ENCODE measurements around the gene CNKSR3. TPM values are rescaled to one million over a fixed set of nuclear protein-coding genes. Genes with fewer than 3 reads are reported as not detected.

CNKSR3 gene
- total RNA-seq, 4 donors from 2014 or later: 10.4 to 23.9 (median 19.6) TPM

DNA sequence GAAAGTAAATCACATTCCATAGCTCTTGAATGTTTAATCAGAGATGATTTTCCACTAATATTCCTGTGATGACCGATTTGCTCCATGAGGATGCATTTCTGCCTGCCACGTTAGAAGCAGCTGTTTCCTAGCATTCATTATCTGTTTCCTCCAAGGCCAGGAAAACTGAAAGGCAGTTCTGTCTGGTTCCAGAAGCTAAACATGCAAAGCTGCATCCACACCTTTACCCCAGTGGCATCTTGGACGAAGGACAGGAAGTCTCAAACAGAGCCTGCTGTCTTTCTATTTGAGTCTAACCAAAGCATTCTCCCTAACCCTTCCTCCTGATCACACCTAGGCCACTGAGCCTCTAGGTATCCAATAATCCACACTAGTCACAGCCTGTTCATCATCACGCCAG, 27.6 kb downstream of the CNKSR3 start:
- WGBS: 25% methylated on average over 4 of the region's 4 CpGs
- intact Hi-C loops (cut with DNase I): no loop called here
- Histone ChIP-seq H3K4me3 (no peak overlapping the region), H3K9me3 (no peaks in the 10 kb centered on the region), H3K27ac (replicated peaks in 1 of 4) (peak overlapping the region; percentile 52 to 81 (median 76)), H3K4me1 (peaks cover 41 to 91% (median 78%) of the 10 kb centered on the region in 4 donors), H3K36me3 (no peaks in the 10 kb centered on the region), H3K27me3 (no peaks in the 10 kb centered on the region)
- no peak for DNase-seq (ENCODE audit: extremely low spot score)
- TF ChIP-seq POLR2A (IDR thresholded peaks at IDR 0.05; ENCODE audit: low read depth) (no peak), POLR2AphosphoS5 (IDR thresholded peaks at IDR 0.05) (peak; percentile 63 to 66)

DNA sequence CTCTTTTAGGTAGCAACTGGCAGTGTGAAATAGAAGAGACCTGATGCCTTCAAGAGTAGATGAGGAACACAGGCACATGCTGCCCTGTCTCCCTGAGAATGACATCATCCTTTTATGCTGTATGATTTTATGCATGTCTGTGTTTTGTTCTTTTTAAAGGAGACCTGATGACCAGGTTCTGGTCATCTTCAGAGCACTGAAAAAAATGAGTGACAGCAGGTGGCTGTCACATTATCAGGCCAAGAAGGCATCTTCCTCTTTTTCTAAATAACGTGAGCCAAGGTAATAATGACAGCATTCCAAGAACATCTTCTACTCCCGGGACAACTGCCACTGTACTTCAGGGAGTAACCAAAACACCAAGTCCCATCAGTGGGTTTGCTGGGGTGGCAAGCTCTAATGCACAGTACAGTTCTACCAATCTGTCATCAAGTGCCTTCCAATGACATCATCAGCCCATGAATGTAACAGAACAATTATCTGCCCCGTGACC, 28.9 kb downstream of the CNKSR3 start:
- H3K27ac ChIP-seq (replicated peaks in 1 of 4): peak overlapping the region; percentile 52 to 81 (median 76)
- TF ChIP-seq, protein P1, sequence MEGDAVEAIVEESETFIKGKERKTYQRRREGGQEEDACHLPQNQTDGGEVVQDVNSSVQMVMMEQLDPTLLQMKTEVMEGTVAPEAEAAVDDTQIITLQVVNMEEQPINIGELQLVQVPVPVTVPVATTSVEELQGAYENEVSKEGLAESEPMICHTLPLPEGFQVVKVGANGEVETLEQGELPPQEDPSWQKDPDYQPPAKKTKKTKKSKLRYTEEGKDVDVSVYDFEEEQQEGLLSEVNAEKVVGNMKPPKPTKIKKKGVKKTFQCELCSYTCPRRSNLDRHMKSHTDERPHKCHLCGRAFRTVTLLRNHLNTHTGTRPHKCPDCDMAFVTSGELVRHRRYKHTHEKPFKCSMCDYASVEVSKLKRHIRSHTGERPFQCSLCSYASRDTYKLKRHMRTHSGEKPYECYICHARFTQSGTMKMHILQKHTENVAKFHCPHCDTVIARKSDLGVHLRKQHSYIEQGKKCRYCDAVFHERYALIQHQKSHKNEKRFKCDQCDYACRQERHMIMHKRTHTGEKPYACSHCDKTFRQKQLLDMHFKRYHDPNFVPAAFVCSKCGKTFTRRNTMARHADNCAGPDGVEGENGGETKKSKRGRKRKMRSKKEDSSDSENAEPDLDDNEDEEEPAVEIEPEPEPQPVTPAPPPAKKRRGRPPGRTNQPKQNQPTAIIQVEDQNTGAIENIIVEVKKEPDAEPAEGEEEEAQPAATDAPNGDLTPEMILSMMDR (IDR thresholded peaks at IDR 0.05): no peak
- TF ChIP-seq EP300 (IDR thresholded peaks at IDR 0.05) (no peak), POLR2A (IDR thresholded peaks at IDR 0.05; ENCODE audit: low read depth) (no peak), POLR2AphosphoS5 (IDR thresholded peaks at IDR 0.05) (no peak)
- DNase-seq (ENCODE audit: extremely low spot score): no peak
- H3K9me3 ChIP-seq: no peaks in the 10 kb centered on the region
- H3K4me1 ChIP-seq: peaks cover 34 to 91% (median 73%) of the 10 kb centered on the region in 4 donors
- intact Hi-C loops (cut with DNase I): no loop called here
- H3K4me3 ChIP-seq: no peak overlapping the region
- WGBS: 43% methylated on average over 3 of the region's 3 CpGs
- no peaks in the 10 kb centered on the region for H3K36me3 ChIP-seq
- H3K27me3 ChIP-seq: no peaks in the 10 kb centered on the region

DNA sequence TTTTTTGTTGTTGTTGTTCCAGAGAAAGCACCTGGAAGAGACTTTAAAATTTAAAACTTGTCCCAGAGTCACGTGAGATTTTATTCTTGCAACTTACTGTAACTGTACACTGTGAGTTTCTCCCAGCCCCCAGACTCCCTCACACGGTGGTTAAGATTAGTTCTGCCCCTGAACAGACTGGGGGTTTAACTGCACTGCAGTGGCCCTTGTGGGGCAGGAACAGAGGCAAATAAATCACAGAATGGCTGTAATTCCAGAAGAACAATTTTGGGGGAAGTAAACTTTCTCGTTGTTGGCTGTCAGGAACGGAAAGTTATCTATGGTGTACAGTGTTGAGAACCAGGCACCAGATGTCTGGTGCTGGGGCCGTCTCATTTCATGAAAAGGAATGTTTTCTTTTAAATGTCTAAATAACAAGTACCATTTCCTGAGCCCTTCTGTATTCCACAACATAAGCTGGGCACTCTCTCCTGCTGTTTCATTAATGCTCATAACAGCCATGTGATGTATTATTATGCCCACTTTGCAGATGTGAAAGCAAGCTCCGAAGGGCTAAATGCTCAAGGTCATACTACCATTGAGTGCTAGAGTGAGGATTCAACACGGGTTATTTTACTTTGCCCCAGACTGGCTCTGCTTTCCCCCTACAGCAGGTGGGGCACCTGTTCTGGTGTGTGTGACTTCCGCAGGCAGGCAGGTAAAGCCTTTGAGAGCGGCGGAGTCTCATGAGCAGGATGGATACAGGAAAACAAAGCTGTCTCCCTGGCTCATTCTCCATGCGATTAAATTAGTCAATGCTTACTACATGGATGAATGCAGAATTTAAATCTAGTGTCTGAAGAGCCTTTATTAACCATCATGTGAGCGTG, 30.5 kb downstream of the CNKSR3 start:
- no peaks in the 10 kb centered on the region for H3K27me3 ChIP-seq
- WGBS: 58% methylated on average over 12 of the region's 12 CpGs
- H3K4me3 ChIP-seq: peak overlapping the region; percentile 6 to 23 (median 20)
- H3K27ac ChIP-seq (replicated peaks in 1 of 4): peak overlapping the region; percentile 66 to 81 (median 76)
- DNase-seq (ENCODE audit: extremely low spot score): no peak
- no peaks in the 10 kb centered on the region for H3K9me3 ChIP-seq
- peaks cover 34 to 83% (median 66%) of the 10 kb centered on the region in 4 donors for H3K4me1 ChIP-seq
- TF ChIP-seq, protein P1 (IDR thresholded peaks at IDR 0.05): no peak
- no peak for TF ChIP-seq POLR2AphosphoS5 (IDR thresholded peaks at IDR 0.05)
- TF ChIP-seq POLR2A (IDR thresholded peaks at IDR 0.05; ENCODE audit: low read depth): no peak
- no peaks in the 10 kb centered on the region for H3K36me3 ChIP-seq
- intact Hi-C loops (cut with DNase I): no loop called here

DNA sequence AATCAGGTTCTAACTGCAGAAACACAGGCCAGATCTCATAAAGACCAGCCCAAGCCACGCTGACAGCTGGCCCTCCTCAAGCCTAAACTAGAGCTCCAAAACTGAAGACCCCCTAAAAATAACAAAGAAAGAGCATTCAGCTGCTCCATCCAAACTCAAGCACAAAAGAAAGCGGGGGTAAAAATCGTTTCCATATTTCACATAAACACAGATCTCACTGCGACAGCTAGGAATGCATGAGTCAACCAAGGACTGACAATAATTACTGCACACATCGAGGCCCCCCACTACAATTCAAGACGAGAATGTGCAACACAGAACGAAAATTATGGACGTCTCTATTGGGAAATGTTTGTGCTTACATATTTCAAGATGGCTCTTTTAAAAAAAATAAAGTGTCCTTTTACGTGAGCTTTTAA, 31.1 kb downstream of the CNKSR3 start:
- H3K27me3 ChIP-seq: no peaks in the 10 kb centered on the region
- H3K4me3 ChIP-seq: peak overlapping the region; percentile 6 to 23 (median 20)
- DNase-seq (ENCODE audit: extremely low spot score): no peak
- intact Hi-C loops (cut with DNase I): no loop called here
- peak overlapping the region; percentile 66 to 81 (median 76) for H3K27ac ChIP-seq (replicated peaks in 1 of 4)
- peaks cover 34 to 87% (median 71%) of the 10 kb centered on the region in 4 donors for H3K4me1 ChIP-seq
- WGBS: 44% methylated on average over 9 of the region's 9 CpGs
- H3K36me3 ChIP-seq: no peaks in the 10 kb centered on the region
- TF ChIP-seq, protein P1 (IDR thresholded peaks at IDR 0.05): no peak
- peak in 1 of 2 donors; percentile 6 for TF ChIP-seq POLR2AphosphoS5 (IDR thresholded peaks at IDR 0.05)
- no peaks in the 10 kb centered on the region for H3K9me3 ChIP-seq

DNA sequence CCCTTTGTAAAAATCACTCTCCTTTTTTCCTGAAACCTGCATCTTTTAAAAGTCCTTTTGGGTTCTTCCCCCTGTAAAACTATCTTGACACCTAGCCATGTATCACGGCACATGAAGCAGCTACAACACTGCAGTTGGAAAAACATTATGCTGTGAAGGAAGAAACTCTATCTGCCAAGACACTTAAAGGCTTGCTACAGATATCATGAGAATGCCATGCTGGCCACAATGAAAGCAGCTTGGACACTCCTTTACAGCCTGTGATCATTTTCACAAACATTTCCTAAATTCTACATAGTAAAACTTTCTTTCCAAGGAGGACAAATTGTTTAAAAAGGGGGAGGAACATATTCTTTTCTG, 31.8 kb downstream of the CNKSR3 start:
- Histone ChIP-seq H3K36me3 (no peaks in the 10 kb centered on the region), H3K27ac (replicated peaks in 1 of 4) (peak overlapping the region; percentile 66 to 81 (median 76)), H3K4me1 (peaks cover 31 to 87% (median 69%) of the 10 kb centered on the region in 4 donors), H3K27me3 (no peaks in the 10 kb centered on the region), H3K9me3 (no peaks in the 10 kb centered on the region), H3K4me3 (peak overlapping the region in 2 of 4 donors; percentile 18 to 23)
- DNase-seq (ENCODE audit: extremely low spot score): no peak
- no peak for TF ChIP-seq POLR2A (IDR thresholded peaks at IDR 0.05; ENCODE audit: low read depth)
- TF ChIP-seq, protein P1 (IDR thresholded peaks at IDR 0.05): no peak
- TF ChIP-seq EP300 (IDR thresholded peaks at IDR 0.05): no peak
- no peak for TF ChIP-seq POLR2AphosphoS5 (IDR thresholded peaks at IDR 0.05)
- intact Hi-C loops (cut with DNase I): no loop called here
- 58% methylated on average over 1 of the region's 1 CpG for WGBS
